OCI-LY1 (cell line): ENCODE data around the gene KRT5.

ENCODE experiments used
- H2AFZ ChIP-seq: fragments of 200-600 bp; sonication (generic), shearing (Covaris generic); 2 replicates; pipeline ENCODE4 v1.6.0; 2014; ENCODE audit warnings: antibody characterized with exemption, mild to moderate bottlenecking, low read length
- H3F3A ChIP-seq: fragments of 200-600 bp; sonication (generic), shearing (Covaris generic); 2 replicates; pipeline ENCODE4 v1.6.0; 2014; ENCODE audit warnings: mild to moderate bottlenecking, antibody characterized with exemption, low read length, moderate library complexity; ENCODE audit not compliant: insufficient read depth
- H3K27ac ChIP-seq: fragments of 200-600 bp; sonication (generic); 2 replicates; pipeline ENCODE4 v1.5.1; 2014; ENCODE audit warnings: low read length, mixed run types, mild to moderate bottlenecking, low read depth; ENCODE audit not compliant: poor library complexity, severe bottlenecking
- H3K27me3 ChIP-seq: fragments of 200-600 bp; sonication (generic); 2 replicates; pipeline ENCODE4 v1.6.0; 2014; ENCODE audit warnings: antibody characterized with exemption, mild to moderate bottlenecking, low read length, moderate library complexity; ENCODE audit not compliant: insufficient read depth
- H3K36me3 ChIP-seq: fragments of 200-600 bp; sonication (generic); 2 replicates; pipeline ENCODE4 v1.6.1; 2014; ENCODE audit warnings: mild to moderate bottlenecking, antibody characterized with exemption, low read length, moderate library complexity, mixed read lengths; ENCODE audit not compliant: insufficient read depth
- H3K4me1 ChIP-seq: fragments of 200-600 bp; sonication (generic); 2 replicates; pipeline ENCODE4 v1.5.1; 2014; ENCODE audit warnings: mild to moderate bottlenecking, low read length, moderate library complexity; ENCODE audit not compliant: insufficient read depth, severe bottlenecking
- H3K4me2 ChIP-seq: fragments of 200-600 bp; sonication (generic), shearing (Covaris generic); 2 replicates; pipeline ENCODE4 v1.6.1; 2014; ENCODE audit warnings: low read length
- H3K4me3 ChIP-seq: fragments of 200-600 bp; sonication (generic); 2 replicates; pipeline ENCODE4 v1.5.1; 2014; ENCODE audit warnings: low read length, low read depth, mild to moderate bottlenecking, mixed read lengths; ENCODE audit not compliant: poor library complexity, severe bottlenecking
- H3K79me2 ChIP-seq: fragments of 200-600 bp; shearing (Covaris generic); 2 replicates; pipeline ENCODE4 v1.6.1; 2016; ENCODE audit warnings: mixed run types, low read length, mixed read lengths; ENCODE audit not compliant: insufficient read depth
- H3K9ac ChIP-seq: fragments of 200-600 bp; sonication (generic), shearing (Covaris generic); 2 replicates; pipeline ENCODE4 v1.6.1; 2014; ENCODE audit warnings: mild to moderate bottlenecking, low read length, mixed read lengths
- H3K9me2 ChIP-seq: fragments of 200-600 bp; sonication (generic), shearing (Covaris generic); 2 replicates; pipeline ENCODE4 v1.6.1; 2014; ENCODE audit warnings: low read depth, mild to moderate bottlenecking, low read length, mixed read lengths
- H3K9me3 ChIP-seq: fragments of 200-600 bp; shearing (Covaris generic); 2 replicates; pipeline ENCODE4 v1.6.1; 2014; ENCODE audit warnings: low read length, mixed read lengths
- H4K20me1 ChIP-seq: fragments of 200-600 bp; sonication (generic), shearing (Covaris generic); 2 replicates; pipeline ENCODE4 v1.6.0; 2016; ENCODE audit warnings: mild to moderate bottlenecking, low read length; ENCODE audit not compliant: insufficient read depth
- CTCF ChIP-seq: fragments of 200-600 bp; sonication (generic), shearing (Covaris generic); IDR thresholded peaks from 2 replicates; pipeline ENCODE4 v1.5.1; 2017; ENCODE audit warnings: mild to moderate bottlenecking, antibody characterized with exemption, low read length, moderate library complexity, mixed read lengths
- EZH2 ChIP-seq: fragments of 200-600 bp; sonication (generic), shearing (Covaris generic); IDR thresholded peaks from 2 replicates; pipeline ENCODE4 v1.8.0; 2017; ENCODE audit warnings: borderline replicate concordance, mixed run types, mild to moderate bottlenecking, antibody characterized with exemption, low read length, moderate library complexity, mixed read lengths

The KRT5 gene

GRCh38 chr12:52515927-52516831, 4.0 kb downstream of the KRT5 start:
- H3K9me3 ChIP-seq, result no peaks in the 10 kb centered on the region
- TF ChIP-seq EZH2 (no peak), CTCF (no peak)
- H3K79me2 ChIP-seq, result no peaks in the 10 kb centered on the region
- no peak overlapping the region for H2AFZ ChIP-seq
- H3K27ac ChIP-seq, result no peak overlapping the region
- H3K27me3 ChIP-seq, result no peaks in the 10 kb centered on the region
- H4K20me1 ChIP-seq, result no peaks in the 10 kb centered on the region
- H3F3A ChIP-seq, result no peaks in the 10 kb centered on the region
- H3K36me3 ChIP-seq, result no peaks in the 10 kb centered on the region
- H3K9me2 ChIP-seq, result no peaks in the 10 kb centered on the region
- H3K4me3 ChIP-seq, result no peak overlapping the region
- H3K4me1 ChIP-seq, result no peaks in the 10 kb centered on the region
- no peak overlapping the region for H3K4me2 ChIP-seq
- no peak overlapping the region for H3K9ac ChIP-seq

DNA sequence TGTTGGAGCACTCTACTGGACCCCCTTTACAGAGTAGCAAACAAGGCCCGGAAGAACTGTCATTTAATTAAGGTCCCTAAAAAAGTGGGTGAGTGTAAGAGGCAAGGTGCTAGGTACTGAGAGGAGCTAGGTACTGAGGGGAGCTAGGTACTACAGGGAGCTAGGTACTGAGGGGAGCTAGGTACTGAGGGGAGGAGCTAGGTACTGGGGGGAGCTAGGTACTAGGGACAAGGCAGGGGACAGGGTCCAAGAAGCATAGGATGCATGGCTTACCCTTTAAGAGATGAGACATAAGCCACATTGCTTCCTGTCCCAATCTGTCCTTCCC, 4.9 kb downstream of the KRT5 start:
- no peak overlapping the region for H3K4me2 ChIP-seq
- no peaks in the 10 kb centered on the region for H3K79me2 ChIP-seq
- H2AFZ ChIP-seq, result no peak overlapping the region
- no peak overlapping the region for H3K4me3 ChIP-seq
- TF ChIP-seq EZH2, result no peak
- TF ChIP-seq CTCF, result no peak
- no peaks in the 10 kb centered on the region for H3K9me3 ChIP-seq
- no peak overlapping the region for H3K27ac ChIP-seq
- no peaks in the 10 kb centered on the region for H3K36me3 ChIP-seq
- H3K27me3 ChIP-seq, result no peaks in the 10 kb centered on the region
- no peaks in the 10 kb centered on the region for H3K4me1 ChIP-seq
- no peaks in the 10 kb centered on the region for H4K20me1 ChIP-seq
- H3F3A ChIP-seq, result no peaks in the 10 kb centered on the region
- no peaks in the 10 kb centered on the region for H3K9me2 ChIP-seq
- no peak overlapping the region for H3K9ac ChIP-seq

DNA sequence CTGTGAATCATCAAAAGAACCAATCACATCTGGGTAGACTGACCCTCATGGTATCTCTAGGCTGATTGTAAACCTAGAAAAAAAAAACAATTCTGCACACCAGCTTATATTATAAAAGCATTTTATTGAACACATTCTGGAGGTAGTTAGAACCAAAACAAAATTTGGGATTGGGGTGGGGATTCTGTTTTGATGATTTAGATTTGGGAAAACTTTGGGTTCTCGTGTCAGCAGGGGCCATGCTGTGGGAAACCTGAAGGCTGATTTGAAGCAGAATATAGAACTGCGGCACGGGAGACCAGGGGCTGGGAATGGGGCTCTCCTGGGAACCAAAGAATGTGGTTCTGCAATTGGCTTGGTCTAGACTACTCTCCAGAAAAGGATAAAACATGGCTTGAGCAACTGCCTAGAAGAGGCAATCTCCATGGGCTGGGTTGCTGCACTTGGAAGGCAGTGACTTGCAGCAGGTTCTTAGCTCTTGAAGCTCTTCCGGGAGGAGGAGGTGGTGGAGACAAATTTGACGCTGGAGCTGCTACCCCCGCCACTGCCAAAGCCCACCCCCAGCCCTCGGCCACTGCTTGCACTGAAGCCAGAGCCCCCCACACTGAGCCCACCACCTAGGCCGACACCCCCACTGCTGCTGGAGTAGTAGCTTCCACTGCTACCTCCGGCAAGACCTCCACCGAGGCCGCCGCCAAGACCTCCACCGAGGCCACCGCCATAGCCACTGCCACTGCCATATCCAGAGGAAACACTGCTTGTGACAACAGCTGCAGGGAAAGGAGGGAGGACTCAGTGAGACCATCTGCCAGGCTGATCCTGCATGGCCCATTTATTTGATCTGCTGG, 5.5 kb downstream of the KRT5 start:
- H3K9ac ChIP-seq, result no peak overlapping the region
- TF ChIP-seq EZH2 (no peak), CTCF (no peak)
- H3K27ac ChIP-seq, result no peak overlapping the region
- H3K79me2 ChIP-seq, result no peaks in the 10 kb centered on the region
- H2AFZ ChIP-seq, result no peak overlapping the region
- no peaks in the 10 kb centered on the region for H3F3A ChIP-seq
- no peaks in the 10 kb centered on the region for H3K9me3 ChIP-seq
- no peaks in the 10 kb centered on the region for H4K20me1 ChIP-seq
- no peaks in the 10 kb centered on the region for H3K36me3 ChIP-seq
- H3K27me3 ChIP-seq, result no peaks in the 10 kb centered on the region
- H3K4me2 ChIP-seq, result no peak overlapping the region
- H3K9me2 ChIP-seq, result no peaks in the 10 kb centered on the region
- H3K4me1 ChIP-seq, result no peaks in the 10 kb centered on the region
- no peak overlapping the region for H3K4me3 ChIP-seq
